HL-60 (cell line): ENCODE results near the gene CD177.
"Not testable (repeated sequence)": the region's sequence is repeated elsewhere in the genome, so short reads cannot be mapped to it uniquely, and the experiment has no call there.

Experiments
- DNase-seq, 2 experiments: peaks; one replicate each; pipeline ENCODE4 v3.0.0-alpha.2; 2010 to 2020; ENCODE audit warnings: low read depth in 1 of 2, low spot score in 1 of 2
- H3K27ac ChIP-seq: fragments of 250-450 bp; sonication (Bioruptor Pico); replicated peaks from 2 replicates; pipeline ENCODE4 v1.5.1; 2020; ENCODE audit warnings: mild to moderate bottlenecking, moderate library complexity
- H3K27me3 ChIP-seq: fragments of 250-450 bp; sonication (Bioruptor Pico); 2 replicates; pipeline ENCODE4 v1.5.1; 2021; ENCODE audit warnings: mild to moderate bottlenecking, moderate library complexity; ENCODE audit not compliant: insufficient read depth, poor library complexity, severe bottlenecking
- H3K4me3 ChIP-seq: replicated peaks from 2 replicates; pipeline ENCODE4 v1.5.1; 2011; ENCODE audit warnings: mild to moderate bottlenecking, control low read depth, low read length; ENCODE audit not compliant: insufficient read depth
- CTCF ChIP-seq: IDR thresholded peaks from one replicate; pipeline ENCODE4 v1.5.1; 2011; ENCODE audit warnings: low read length, control low read depth, inconsistent platforms; ENCODE audit not compliant: insufficient read depth
- GABPA ChIP-seq: IDR thresholded peaks from 2 replicates; pipeline ENCODE4 v1.6.1; 2012; ENCODE audit warnings: low read depth
- POLR2AphosphoS5 ChIP-seq: IDR thresholded peaks from 2 replicates; pipeline ENCODE4 v1.6.1; 2012; ENCODE audit warnings: low read depth
- REST ChIP-seq: IDR thresholded peaks from 2 replicates; pipeline ENCODE4 v1.6.1; 2012; ENCODE audit warnings: low read depth; ENCODE audit not compliant: insufficient replicate concordance
- SPI1 ChIP-seq: IDR thresholded peaks from 2 replicates; pipeline ENCODE4 v1.6.1; 2012; ENCODE audit warnings: low read depth, mild to moderate bottlenecking, borderline replicate concordance

CD177 gene

GRCh38 chr19:43372462-43372861 is 19.0 kb downstream of the CD177 start:
- H3K27me3 ChIP-seq = no peaks in the 10 kb centered on the region
- DNase-seq = no peak
- no peak for TF ChIP-seq SPI1
- TF ChIP-seq CTCF = no peak
- TF ChIP-seq GABPA = no peak
- no peak for TF ChIP-seq REST
- no peak for TF ChIP-seq POLR2AphosphoS5
- H3K27ac ChIP-seq = no peak overlapping the region
- H3K4me3 ChIP-seq = no peak overlapping the region

GRCh38 chr19:43377624-43378023 is 24.1 kb downstream of the CD177 start:
- DNase-seq, H3K27me3 ChIP-seq, H3K4me3 ChIP-seq, H3K27ac ChIP-seq: not testable (repeated sequence)

GRCh38 chr19:43380008-43380407 is 26.5 kb downstream of the CD177 start:
- no peak overlapping the region for H3K27ac ChIP-seq
- H3K27me3 ChIP-seq = no peaks in the 10 kb centered on the region

More at GRCh38 chr19:43380008-43380407, 26.5 kb downstream of the CD177 start:
- DNase-seq = no peak
- no peak overlapping the region for H3K4me3 ChIP-seq
- TF ChIP-seq GABPA = no peak
- TF ChIP-seq POLR2AphosphoS5 = no peak
- no peak for TF ChIP-seq SPI1
- TF ChIP-seq REST = no peak
- TF ChIP-seq CTCF = no peak
